PC-9 (cell line): Measurements from ENCODE around the gene DIS3. TPM values are rescaled to one million over a fixed set of nuclear protein-coding genes. Genes with fewer than 3 reads are reported as not detected.

Experiments used
- BruUV-seq: library from RNA; stranded (reverse); fragments of 400-500 nt; replicated peaks from 2 replicates; lab custom pipeline; 2021; lab: Mats Ljungman, UMichigan
- CTCF ChIA-PET: fragments of 300-600 bp; sonication (Branson Sonifier 250); formaldehyde crosslinking; loops from one replicate; lab custom pipeline; 2022; ENCODE audit warnings: antibody characterized with exemption; lab: Charles Lee
- POLR2A ChIA-PET: fragments of 300-600 bp; sonication (Branson Sonifier 250); formaldehyde crosslinking; loops from one replicate; lab custom pipeline; 2022; ENCODE audit warnings: antibody characterized with exemption; ENCODE audit not compliant: unreplicated experiment; lab: Charles Lee
- DNase-seq, 2 experiments: peaks; one replicate each; pipeline versions ENCODE4 v3.0.0 to v3.0.0-alpha.2; 2015 to 2022; ENCODE audit warnings: mixed read lengths in 1 of 2
- H2AFZ ChIP-seq: fragments of 200-600 bp; sonication (generic); 2 replicates; pipeline ENCODE4 v1.8.1; 2017; ENCODE audit warnings: antibody characterized with exemption
- H3F3A ChIP-seq: fragments of 200-600 bp; sonication (generic); 2 replicates; pipeline ENCODE4 v1.8.1; 2017; ENCODE audit warnings: antibody characterized with exemption, mild to moderate bottlenecking, low read depth; ENCODE audit not compliant: insufficient read depth
- H3K27ac ChIP-seq: fragments of 200-600 bp; sonication (generic); 2 replicates; pipeline ENCODE4 v1.6.1; 2016; ENCODE audit warnings: mixed run types
- H3K27me3 ChIP-seq: fragments of 200-600 bp; sonication (generic); 2 replicates; pipeline ENCODE4 v1.6.1; 2016; ENCODE audit warnings: low read depth, mixed run types; ENCODE audit not compliant: insufficient read depth
- H3K36me3 ChIP-seq: fragments of 200-600 bp; sonication (generic); 2 replicates; pipeline ENCODE4 v1.6.1; 2016; ENCODE audit warnings: low read depth, mixed run types
- H3K4me1 ChIP-seq: fragments of 200-600 bp; sonication (generic); replicated peaks from 2 replicates; pipeline ENCODE4 v1.6.1; 2016; ENCODE audit warnings: mixed run types; ENCODE audit not compliant: insufficient read depth
- H3K4me2 ChIP-seq: fragments of 200-600 bp; sonication (generic); 2 replicates; pipeline ENCODE4 v1.6.1; 2017; ENCODE audit warnings: mixed run types
- H3K4me3 ChIP-seq: fragments of 200-600 bp; sonication (generic); 2 replicates; pipeline ENCODE4 v1.6.1; 2016; ENCODE audit warnings: mixed run types
- H3K79me2 ChIP-seq: fragments of 200-600 bp; sonication (generic); 2 replicates; pipeline ENCODE4 v1.6.1; 2017; ENCODE audit warnings: low read depth, mixed run types
- H3K9me2 ChIP-seq: fragments of 200-600 bp; sonication (generic); 2 replicates; pipeline ENCODE4 v1.8.1; 2017; ENCODE audit warnings: mild to moderate bottlenecking; ENCODE audit not compliant: insufficient read depth
- H3K9me3 ChIP-seq: fragments of 200-600 bp; sonication (generic); 2 replicates; pipeline ENCODE4 v1.8.1; 2016; ENCODE audit warnings: low read depth; ENCODE audit not compliant: insufficient read depth
- H4K20me1 ChIP-seq: fragments of 200-600 bp; sonication (generic); 2 replicates; pipeline ENCODE4 v1.8.1; 2017; ENCODE audit not compliant: insufficient read depth
- EZH2 ChIP-seq: fragments of 200-600 bp; sonication (generic); IDR thresholded peaks from 2 replicates; pipeline ENCODE4 v1.8.0; 2017; ENCODE audit warnings: antibody characterized with exemption, low read depth
- intact Hi-C: fragments of 100-400 bp; cut with micrococcal nuclease; formaldehyde crosslinking; loops from one replicate; pipeline ENCODE4 v1.10.0; 2022; ENCODE audit not compliant: unreplicated experiment
- total RNA-seq: library from RNA; stranded (reverse); gene quantifications from 2 replicates; pipeline ENCODE4 v1.2.3, GENCODE V29; 2021
- TF ChIP-seq, protein P1 (sequence below): fragments of 200-600 bp; sonication (generic); conservative IDR thresholded peaks from 2 replicates; pipeline ENCODE4 v1.6.1; 2017; ENCODE audit warnings: mixed run types, antibody characterized with exemption, mild to moderate bottlenecking, moderate library complexity

Gene DIS3
- total RNA-seq, 1 experiment from 2014 or later, result 23.6 TPM

GRCh38 chr13:72805676-72806346 is 24.1 kb upstream of the DIS3 start:
- Histone ChIP-seq H4K20me1 (0 out of 2 replicates have a peak, but pooled peaks cover 4% of the 10 kb centered on the region), H3K4me3 (no peak overlapping the region), H3K4me1 (peaks cover 10% of the 10 kb centered on the region; the same call in 1 of the 2 replicates), H3K9me3 (no peaks in the 10 kb centered on the region; the same call in 1 of the 2 replicates), H3K36me3 (peaks cover 17% of the 10 kb centered on the region; the same call in 1 of the 2 replicates), H2AFZ (no peak overlapping the region), H3K79me2 (no peaks in the 10 kb centered on the region), H3K4me2 (no peak overlapping the region), H3K9me2 (no peaks in the 10 kb centered on the region), H3F3A (peaks cover 20% of the 10 kb centered on the region), H3K27me3 (no peaks in the 10 kb centered on the region), H3K27ac (0 out of 2 replicates have a peak overlapping the region, but pooled peaks have one; percentile 36)
- POLR2A ChIA-PET, result no interaction called here
- TF ChIP-seq EZH2, result no peak
- TF ChIP-seq, protein P1, sequence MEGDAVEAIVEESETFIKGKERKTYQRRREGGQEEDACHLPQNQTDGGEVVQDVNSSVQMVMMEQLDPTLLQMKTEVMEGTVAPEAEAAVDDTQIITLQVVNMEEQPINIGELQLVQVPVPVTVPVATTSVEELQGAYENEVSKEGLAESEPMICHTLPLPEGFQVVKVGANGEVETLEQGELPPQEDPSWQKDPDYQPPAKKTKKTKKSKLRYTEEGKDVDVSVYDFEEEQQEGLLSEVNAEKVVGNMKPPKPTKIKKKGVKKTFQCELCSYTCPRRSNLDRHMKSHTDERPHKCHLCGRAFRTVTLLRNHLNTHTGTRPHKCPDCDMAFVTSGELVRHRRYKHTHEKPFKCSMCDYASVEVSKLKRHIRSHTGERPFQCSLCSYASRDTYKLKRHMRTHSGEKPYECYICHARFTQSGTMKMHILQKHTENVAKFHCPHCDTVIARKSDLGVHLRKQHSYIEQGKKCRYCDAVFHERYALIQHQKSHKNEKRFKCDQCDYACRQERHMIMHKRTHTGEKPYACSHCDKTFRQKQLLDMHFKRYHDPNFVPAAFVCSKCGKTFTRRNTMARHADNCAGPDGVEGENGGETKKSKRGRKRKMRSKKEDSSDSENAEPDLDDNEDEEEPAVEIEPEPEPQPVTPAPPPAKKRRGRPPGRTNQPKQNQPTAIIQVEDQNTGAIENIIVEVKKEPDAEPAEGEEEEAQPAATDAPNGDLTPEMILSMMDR, result no peak
- intact Hi-C loops, result no loop called here
- CTCF ChIA-PET, result no interaction called here
- no TSS peak for BruUV-seq
- DNase-seq, result no peak

- Histone ChIP-seq H3K9me2 (no peaks in the 10 kb centered on the region), H3K4me3 (no peak overlapping the region), H3K4me1 (no peaks in the 10 kb centered on the region; the same call in 1 of the 2 replicates), H3K27ac (no peak overlapping the region), H2AFZ (no peak overlapping the region), H3K36me3 (peaks cover 27% of the 10 kb centered on the region; the same call in 1 of the 2 replicates), H4K20me1 (0 out of 2 replicates have a peak, but pooled peaks cover 4% of the 10 kb centered on the region), H3K9me3 (no peaks in the 10 kb centered on the region; the same call in 1 of the 2 replicates), H3F3A (peaks cover 20% of the 10 kb centered on the region), H3K27me3 (no peaks in the 10 kb centered on the region), H3K79me2 (no peaks in the 10 kb centered on the region), H3K4me2 (no peak overlapping the region)
- ChIA-PET CTCF (no interaction called here), POLR2A (no interaction called here)
- intact Hi-C loops, result no loop called here
- TF ChIP-seq, protein P1, result no peak
- no peak for TF ChIP-seq EZH2
- no peak for DNase-seq
- no TSS peak for BruUV-seq
Measured at GRCh38 chr13:72804301-72804700, 22.6 kb upstream of the DIS3 start.

- intact Hi-C loops, result no loop called here
- TF ChIP-seq, protein P1, result no peak
- TF ChIP-seq EZH2, result no peak
- H3K4me2 ChIP-seq, result no peak overlapping the region
- CTCF ChIA-PET, result no interaction called here
- no peaks in the 10 kb centered on the region for H3K9me2 ChIP-seq
- H2AFZ ChIP-seq, result no peak overlapping the region
- H3K4me3 ChIP-seq, result no peak overlapping the region
- H3K27me3 ChIP-seq, result no peaks in the 10 kb centered on the region
- POLR2A ChIA-PET, result no interaction called here
- H3K27ac ChIP-seq, result no peak overlapping the region
- H4K20me1 ChIP-seq, result peaks cover 4% of the 10 kb centered on the region; the same call in 1 of the 2 replicates
- DNase-seq, result no peak
- BruUV-seq, result no TSS peak
- H3K36me3 ChIP-seq, result peaks cover 34% of the 10 kb centered on the region; the same call in 1 of the 2 replicates
- H3K79me2 ChIP-seq, result no peaks in the 10 kb centered on the region
- no peaks in the 10 kb centered on the region; the same call in 1 of the 2 replicates for H3K4me1 ChIP-seq
- 0 out of 2 replicates have a peak, but pooled peaks cover 3% of the 10 kb centered on the region for H3F3A ChIP-seq
- H3K9me3 ChIP-seq, result no peaks in the 10 kb centered on the region
Measured at GRCh38 chr13:72798817-72799216, 17.1 kb upstream of the DIS3 start.
